H1 (cell line): ENCODE measurements around the gene GMCL2. TPM values are rescaled to one million over a fixed set of nuclear protein-coding genes. Genes with fewer than 3 reads are reported as not detected.

ENCODE experiments used
- CHD2 ChIP-seq: IDR thresholded peaks from 2 replicates; pipeline ENCODE4 v1.6.1; 2012; ENCODE audit warnings: low read length, improper control_type of control experiment
- GTF2F1 ChIP-seq: IDR thresholded peaks from 2 replicates; pipeline ENCODE4 v1.6.1; 2012; ENCODE audit warnings: low read depth, low read length, improper control_type of control experiment, borderline replicate concordance
- NRF1 ChIP-seq: IDR thresholded peaks from 2 replicates; pipeline ENCODE4 v1.6.1; 2011; ENCODE audit warnings: mild to moderate bottlenecking, low read depth, low read length, improper control_type of control experiment
- POLR2A ChIP-seq, 2 experiments: IDR thresholded peaks; 1 replicate in 1 of 2; 2 replicates in 1 of 2; pipeline ENCODE4 v1.6.1; 2011; ENCODE audit warnings: low read depth in 2 of 2, low read length in 2 of 2, mild to moderate bottlenecking in 2 of 2; ENCODE audit errors: control extremely low read depth in 1 of 2
- POLR2AphosphoS5 ChIP-seq: IDR thresholded peaks from 2 replicates; pipeline ENCODE4 v1.6.1; 2011; ENCODE audit warnings: low read depth, low read length
- RBBP5 ChIP-seq: IDR thresholded peaks from 2 replicates; pipeline ENCODE4 v1.7.1; 2012; ENCODE audit warnings: low read depth, mild to moderate bottlenecking, inconsistent platforms, low read length, moderate library complexity, borderline replicate concordance
- SIN3A ChIP-seq, 2 experiments: IDR thresholded peaks in 1 of 2; conservative IDR thresholded peaks in 1 of 2; 2 replicates each; pipeline ENCODE4 v1.6.1; 2011 to 2012; ENCODE audit warnings: low read length in 2 of 2, improper control_type of control experiment in 1 of 2, low read depth in 1 of 2, mild to moderate bottlenecking in 1 of 2
- SP1 ChIP-seq: IDR thresholded peaks from 2 replicates; pipeline ENCODE4 v1.6.1; 2011; ENCODE audit warnings: low read depth, low read length
- TAF1 ChIP-seq: IDR thresholded peaks from 2 replicates; pipeline ENCODE4 v1.6.1; 2011; ENCODE audit warnings: mild to moderate bottlenecking, low read depth, low read length
- polyA plus RNA-seq, 7 experiments: library from polyadenylated mRNA; depleted of rRNA in 3 of 7; stranded (reverse) in 5 of 7; unstranded in 2 of 7; fragments of >200 nt in 5 of 7; fragments of 200-250 nt in 2 of 7; gene quantifications; 1 replicate in 5 of 7; 2 replicates in 1 of 7; 4 replicates in 1 of 7; pipeline versions ENCODE4 v1.2.1 to v1.2.3, GENCODE V29; 2011 to 2013; ENCODE audit warnings: missing spikeins in 2 of 7, mixed read lengths in 2 of 7
- total RNA-seq: library from RNA; stranded (reverse); fragmentation: NEBNext Ultra II Directional; extraction: Animal tissue kit (Norgen Biotek cat#: 25700); gene quantifications from 2 replicates; pipeline ENCODE4 v1.2.1, GENCODE V29; 2021
- TF ChIP-seq, protein P1 (sequence below): fragments of 300-600 bp; sonication (generic); IDR thresholded peaks from 2 replicates; pipeline ENCODE4 v1.7.1; 2012; ENCODE audit warnings: low read length, moderate library complexity, mild to moderate bottlenecking, inconsistent platforms; ENCODE audit not compliant: insufficient replicate concordance
- TF ChIP-seq, protein P2 (sequence below): IDR thresholded peaks from 2 replicates; pipeline ENCODE4 v1.6.1; 2012; ENCODE audit warnings: inconsistent platforms

The GMCL2 gene
- total and polyA plus RNA-seq, 2 of the 8 experiments (the other 6 are each of a cell fraction or from before 2014, with no cell fraction given) = 0.13 TPM; not detected in 1

DNA sequence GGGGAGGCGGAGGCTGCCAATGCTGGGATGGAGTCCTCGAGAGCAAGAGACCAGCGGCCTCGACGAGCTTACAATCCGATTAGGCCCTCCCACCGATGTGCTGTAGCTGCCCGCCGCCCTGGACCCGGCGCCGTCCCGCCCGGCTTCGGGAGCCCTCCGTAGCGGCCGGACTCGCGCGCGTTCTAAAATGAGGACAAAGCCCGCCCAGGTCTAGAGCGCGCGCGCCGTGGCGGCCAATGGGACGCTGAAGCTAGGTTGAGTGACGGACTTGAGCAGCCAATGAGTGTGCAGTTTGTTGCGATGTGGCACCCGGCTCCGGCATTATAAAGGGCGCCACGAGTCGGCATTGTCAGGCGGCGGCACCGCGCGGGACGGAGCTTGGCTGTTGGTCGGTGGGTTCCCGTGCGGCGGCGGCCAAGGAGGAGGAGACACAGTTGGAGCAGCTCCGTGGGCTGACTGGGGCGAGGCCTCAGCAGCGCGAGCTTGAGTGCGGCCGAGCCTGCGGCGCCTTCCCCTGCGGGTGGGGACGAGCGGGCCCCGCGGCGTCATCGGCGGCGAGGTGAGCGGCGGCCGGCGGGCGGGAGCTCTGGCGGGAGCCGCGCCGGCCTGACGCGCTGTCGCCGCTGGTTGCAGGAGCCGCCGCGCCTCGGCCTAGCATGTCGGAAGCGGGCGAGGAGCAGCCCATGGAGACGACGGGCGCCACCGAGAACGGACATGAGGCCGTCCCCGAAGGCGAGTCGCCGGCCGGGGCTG, 17.2 kb upstream of the GMCL2 start, which contains the start of gene HNRNPAB (continued):
- TF ChIP-seq CHD2 = peak; percentile 93
- peak; percentile 99 for TF ChIP-seq TAF1
- peak; percentile 13; the same call in 1 of the 2 replicates for TF ChIP-seq NRF1
- peak; percentile 87 for TF ChIP-seq GTF2F1
- TF ChIP-seq RBBP5 = peak; percentile 88
- TF ChIP-seq POLR2A (IDR thresholded peaks at IDR 0.05; ENCODE audit: control extremely low read depth in 1 of 2, low read depth in 2 of 2, low read length in 2 of 2) = peak; percentile 99 to 100
- peak; percentile 99 for TF ChIP-seq SP1
- TF ChIP-seq, protein P1, sequence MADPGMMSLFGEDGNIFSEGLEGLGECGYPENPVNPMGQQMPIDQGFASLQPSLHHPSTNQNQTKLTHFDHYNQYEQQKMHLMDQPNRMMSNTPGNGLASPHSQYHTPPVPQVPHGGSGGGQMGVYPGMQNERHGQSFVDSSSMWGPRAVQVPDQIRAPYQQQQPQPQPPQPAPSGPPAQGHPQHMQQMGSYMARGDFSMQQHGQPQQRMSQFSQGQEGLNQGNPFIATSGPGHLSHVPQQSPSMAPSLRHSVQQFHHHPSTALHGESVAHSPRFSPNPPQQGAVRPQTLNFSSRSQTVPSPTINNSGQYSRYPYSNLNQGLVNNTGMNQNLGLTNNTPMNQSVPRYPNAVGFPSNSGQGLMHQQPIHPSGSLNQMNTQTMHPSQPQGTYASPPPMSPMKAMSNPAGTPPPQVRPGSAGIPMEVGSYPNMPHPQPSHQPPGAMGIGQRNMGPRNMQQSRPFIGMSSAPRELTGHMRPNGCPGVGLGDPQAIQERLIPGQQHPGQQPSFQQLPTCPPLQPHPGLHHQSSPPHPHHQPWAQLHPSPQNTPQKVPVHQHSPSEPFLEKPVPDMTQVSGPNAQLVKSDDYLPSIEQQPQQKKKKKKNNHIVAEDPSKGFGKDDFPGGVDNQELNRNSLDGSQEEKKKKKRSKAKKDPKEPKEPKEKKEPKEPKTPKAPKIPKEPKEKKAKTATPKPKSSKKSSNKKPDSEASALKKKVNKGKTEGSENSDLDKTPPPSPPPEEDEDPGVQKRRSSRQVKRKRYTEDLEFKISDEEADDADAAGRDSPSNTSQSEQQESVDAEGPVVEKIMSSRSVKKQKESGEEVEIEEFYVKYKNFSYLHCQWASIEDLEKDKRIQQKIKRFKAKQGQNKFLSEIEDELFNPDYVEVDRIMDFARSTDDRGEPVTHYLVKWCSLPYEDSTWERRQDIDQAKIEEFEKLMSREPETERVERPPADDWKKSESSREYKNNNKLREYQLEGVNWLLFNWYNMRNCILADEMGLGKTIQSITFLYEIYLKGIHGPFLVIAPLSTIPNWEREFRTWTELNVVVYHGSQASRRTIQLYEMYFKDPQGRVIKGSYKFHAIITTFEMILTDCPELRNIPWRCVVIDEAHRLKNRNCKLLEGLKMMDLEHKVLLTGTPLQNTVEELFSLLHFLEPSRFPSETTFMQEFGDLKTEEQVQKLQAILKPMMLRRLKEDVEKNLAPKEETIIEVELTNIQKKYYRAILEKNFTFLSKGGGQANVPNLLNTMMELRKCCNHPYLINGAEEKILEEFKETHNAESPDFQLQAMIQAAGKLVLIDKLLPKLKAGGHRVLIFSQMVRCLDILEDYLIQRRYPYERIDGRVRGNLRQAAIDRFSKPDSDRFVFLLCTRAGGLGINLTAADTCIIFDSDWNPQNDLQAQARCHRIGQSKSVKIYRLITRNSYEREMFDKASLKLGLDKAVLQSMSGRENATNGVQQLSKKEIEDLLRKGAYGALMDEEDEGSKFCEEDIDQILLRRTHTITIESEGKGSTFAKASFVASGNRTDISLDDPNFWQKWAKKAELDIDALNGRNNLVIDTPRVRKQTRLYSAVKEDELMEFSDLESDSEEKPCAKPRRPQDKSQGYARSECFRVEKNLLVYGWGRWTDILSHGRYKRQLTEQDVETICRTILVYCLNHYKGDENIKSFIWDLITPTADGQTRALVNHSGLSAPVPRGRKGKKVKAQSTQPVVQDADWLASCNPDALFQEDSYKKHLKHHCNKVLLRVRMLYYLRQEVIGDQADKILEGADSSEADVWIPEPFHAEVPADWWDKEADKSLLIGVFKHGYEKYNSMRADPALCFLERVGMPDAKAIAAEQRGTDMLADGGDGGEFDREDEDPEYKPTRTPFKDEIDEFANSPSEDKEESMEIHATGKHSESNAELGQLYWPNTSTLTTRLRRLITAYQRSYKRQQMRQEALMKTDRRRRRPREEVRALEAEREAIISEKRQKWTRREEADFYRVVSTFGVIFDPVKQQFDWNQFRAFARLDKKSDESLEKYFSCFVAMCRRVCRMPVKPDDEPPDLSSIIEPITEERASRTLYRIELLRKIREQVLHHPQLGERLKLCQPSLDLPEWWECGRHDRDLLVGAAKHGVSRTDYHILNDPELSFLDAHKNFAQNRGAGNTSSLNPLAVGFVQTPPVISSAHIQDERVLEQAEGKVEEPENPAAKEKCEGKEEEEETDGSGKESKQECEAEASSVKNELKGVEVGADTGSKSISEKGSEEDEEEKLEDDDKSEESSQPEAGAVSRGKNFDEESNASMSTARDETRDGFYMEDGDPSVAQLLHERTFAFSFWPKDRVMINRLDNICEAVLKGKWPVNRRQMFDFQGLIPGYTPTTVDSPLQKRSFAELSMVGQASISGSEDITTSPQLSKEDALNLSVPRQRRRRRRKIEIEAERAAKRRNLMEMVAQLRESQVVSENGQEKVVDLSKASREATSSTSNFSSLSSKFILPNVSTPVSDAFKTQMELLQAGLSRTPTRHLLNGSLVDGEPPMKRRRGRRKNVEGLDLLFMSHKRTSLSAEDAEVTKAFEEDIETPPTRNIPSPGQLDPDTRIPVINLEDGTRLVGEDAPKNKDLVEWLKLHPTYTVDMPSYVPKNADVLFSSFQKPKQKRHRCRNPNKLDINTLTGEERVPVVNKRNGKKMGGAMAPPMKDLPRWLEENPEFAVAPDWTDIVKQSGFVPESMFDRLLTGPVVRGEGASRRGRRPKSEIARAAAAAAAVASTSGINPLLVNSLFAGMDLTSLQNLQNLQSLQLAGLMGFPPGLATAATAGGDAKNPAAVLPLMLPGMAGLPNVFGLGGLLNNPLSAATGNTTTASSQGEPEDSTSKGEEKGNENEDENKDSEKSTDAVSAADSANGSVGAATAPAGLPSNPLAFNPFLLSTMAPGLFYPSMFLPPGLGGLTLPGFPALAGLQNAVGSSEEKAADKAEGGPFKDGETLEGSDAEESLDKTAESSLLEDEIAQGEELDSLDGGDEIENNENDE = no peak
- TF ChIP-seq POLR2AphosphoS5 = peak; percentile 100
- TF ChIP-seq, protein P2, sequence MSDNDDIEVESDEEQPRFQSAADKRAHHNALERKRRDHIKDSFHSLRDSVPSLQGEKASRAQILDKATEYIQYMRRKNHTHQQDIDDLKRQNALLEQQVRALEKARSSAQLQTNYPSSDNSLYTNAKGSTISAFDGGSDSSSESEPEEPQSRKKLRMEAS = peak; percentile 95
- peak; percentile 72 to 74; a peak in 3 of 4 replicates for TF ChIP-seq SIN3A (conservative IDR thresholded peaks at IDR 0.05 in 1 of 2, IDR thresholded peaks at IDR 0.05 in 1 of 2; ENCODE audit: low read depth in 1 of 2, low read length in 2 of 2)
